H1 (cell line): ENCODE results near the gene MYPOP. TPM values are rescaled to one million over a fixed set of nuclear protein-coding genes. Genes with fewer than 3 reads are reported as not detected.

Experiments
- CTCF ChIA-PET: fragments of 300-600 bp; sonication (Branson Sonifier 250); formaldehyde crosslinking; loops from one replicate; lab custom pipeline; 2021; ENCODE audit not compliant: partially characterized antibody; lab: Charles Lee
- POLR2A ChIA-PET: fragments of 300-600 bp; sonication (Branson Sonifier 250); formaldehyde crosslinking; loops from one replicate; lab custom pipeline; 2021; ENCODE audit warnings: inconsistent platforms; ENCODE audit not compliant: partially characterized antibody; lab: Charles Lee
- DNase-seq, 2 experiments: peaks; one replicate each; pipeline versions ENCODE4 v3.0.0 to v3.0.0-alpha.2; 2010 to 2022; ENCODE audit warnings: low spot score in 2 of 2, low read depth in 1 of 2, mixed read lengths in 1 of 2
- FAIRE-seq: peaks from 2 replicates; lab custom pipeline; 2011; peaks lifted over from hg19 to GRCh38; lab: Jason Lieb, UNC
- H2AFZ ChIP-seq: 2 replicates; pipeline ENCODE4 v1.8.1; 2012; ENCODE audit warnings: low read length, inconsistent platforms
- H2AK5ac ChIP-seq: 2 replicates; pipeline ENCODE4 v1.6.1; 2013; ENCODE audit warnings: low read depth, low read length
- H2BK120ac ChIP-seq: replicated peaks from 2 replicates; pipeline ENCODE3; 2013; ENCODE audit warnings: low read depth, low read length, inconsistent platforms
- H2BK12ac ChIP-seq: 2 replicates; pipeline ENCODE4 v1.6.1; 2013; ENCODE audit warnings: low read depth, low read length
- H2BK15ac ChIP-seq: 2 replicates; pipeline ENCODE4 v1.6.1; 2013; ENCODE audit warnings: low read length
- H2BK20ac ChIP-seq: 2 replicates; pipeline ENCODE4 v1.6.1; 2013; ENCODE audit warnings: low read length
- H2BK5ac ChIP-seq: 2 replicates; pipeline ENCODE4 v1.6.1; 2013; ENCODE audit warnings: low read depth, low read length
- H3K14ac ChIP-seq: 2 replicates; pipeline ENCODE4 v1.6.1; 2013; ENCODE audit warnings: inconsistent platforms; ENCODE audit not compliant: insufficient read length
- H3K18ac ChIP-seq: 2 replicates; pipeline ENCODE4 v1.6.1; 2013; ENCODE audit warnings: low read length; ENCODE audit errors: extremely low read depth
- H3K23ac ChIP-seq: 2 replicates; pipeline ENCODE4 v1.6.1; 2013; ENCODE audit warnings: inconsistent platforms; ENCODE audit not compliant: insufficient read length
- H3K23me2 ChIP-seq: 2 replicates; pipeline ENCODE4 v1.6.1; 2013; ENCODE audit warnings: low read depth, low read length
- H3K27ac ChIP-seq: 2 replicates; pipeline ENCODE4 v1.6.1; 2011; ENCODE audit warnings: low read depth, low read length, inconsistent platforms
- H3K27me3 ChIP-seq, 4 experiments: replicated peaks in 1 of 4; 1 replicate in 1 of 4; 2 replicates in 3 of 4; pipeline versions ENCODE4 v1.6.1 to v1.8.1; 2011 to 2013; ENCODE audit warnings: low read length in 3 of 4, mild to moderate bottlenecking in 3 of 4, inconsistent platforms in 2 of 4, mixed read lengths in 2 of 4, moderate library complexity in 1 of 4; ENCODE audit not compliant: control insufficient read depth in 3 of 4, insufficient read depth in 3 of 4; ENCODE audit errors: extremely low read depth in 1 of 4
- H3K36me3 ChIP-seq, 4 experiments: 2 replicates each; pipeline versions ENCODE4 v1.6.1 to v1.8.1; 2011 to 2013; ENCODE audit warnings: mild to moderate bottlenecking in 4 of 4, low read length in 3 of 4, moderate library complexity in 2 of 4, control low read depth in 1 of 4, inconsistent platforms in 1 of 4; ENCODE audit not compliant: insufficient read depth in 4 of 4, control insufficient read depth in 2 of 4
- H3K4ac ChIP-seq: replicated peaks from 2 replicates; pipeline ENCODE3; 2013; ENCODE audit warnings: low read length, low read depth, mixed read lengths, inconsistent platforms; ENCODE audit not compliant: insufficient read length
- H3K4me1 ChIP-seq, 4 experiments: replicated peaks in 1 of 4; 1 replicate in 1 of 4; 2 replicates in 3 of 4; pipeline versions ENCODE4 v1.6.1 to v1.8.1; 2011 to 2013; ENCODE audit warnings: low read length in 3 of 4, inconsistent platforms in 2 of 4, mixed read lengths in 1 of 4; ENCODE audit not compliant: insufficient read depth in 4 of 4, control insufficient read depth in 3 of 4
- H3K4me2 ChIP-seq, 2 experiments: 2 replicates each; pipeline versions ENCODE4 v1.6.1 to v1.8.1; 2011 to 2013; ENCODE audit warnings: low read depth in 2 of 2, low read length in 2 of 2, control low read depth in 1 of 2, inconsistent platforms in 1 of 2, mild to moderate bottlenecking in 1 of 2; ENCODE audit not compliant: insufficient read depth in 1 of 2
- H3K4me3 ChIP-seq, 4 experiments: fragments of 200-600, 300-600 bp in 1 of 4; sonication (generic), shearing (Covaris generic), sonication (Bioruptor Twin) in 1 of 4; 2 replicates each; pipeline versions ENCODE4 v1.5.1 to v1.8.1; 2011 to 2016; ENCODE audit warnings: low read length in 4 of 4, low read depth in 3 of 4, control low read depth in 2 of 4, inconsistent platforms in 2 of 4, mild to moderate bottlenecking in 2 of 4, mixed read lengths in 1 of 4, moderate library complexity in 1 of 4; ENCODE audit not compliant: insufficient read depth in 2 of 4; ENCODE audit errors: extremely low read depth in 1 of 4
- H3K56ac ChIP-seq: replicated peaks from 2 replicates; pipeline ENCODE3; 2013; ENCODE audit warnings: low read depth, mild to moderate bottlenecking, mixed read lengths, low read length, inconsistent platforms; ENCODE audit not compliant: insufficient read length
- H3K79me1 ChIP-seq: 2 replicates; pipeline ENCODE4 v1.6.1; 2013; ENCODE audit warnings: low read depth, low read length, control low read depth
- H3K79me2 ChIP-seq, 2 experiments: 2 replicates each; pipeline versions ENCODE4 v1.6.1 to v1.8.1; 2012 to 2013; ENCODE audit warnings: low read length in 2 of 2, mild to moderate bottlenecking in 2 of 2, inconsistent platforms in 1 of 2; ENCODE audit not compliant: insufficient read depth in 2 of 2, control insufficient read depth in 1 of 2
- H3K9ac ChIP-seq, 4 experiments: replicated peaks in 1 of 4; 1 replicate in 1 of 4; 2 replicates in 3 of 4; pipeline versions ENCODE4 v1.6.1 to v1.8.1; 2011 to 2013; ENCODE audit warnings: low read depth in 3 of 4, low read length in 3 of 4, control low read depth in 2 of 4, mild to moderate bottlenecking in 2 of 4, moderate library complexity in 2 of 4, inconsistent platforms in 1 of 4; ENCODE audit errors: extremely low read depth in 1 of 4
- H3K9me3 ChIP-seq, 2 experiments: 2 replicates each; pipeline versions ENCODE4 v1.6.1 to v1.8.1; 2012 to 2013; ENCODE audit warnings: mild to moderate bottlenecking in 2 of 2, moderate library complexity in 2 of 2, control low read depth in 1 of 2, inconsistent platforms in 1 of 2, low read depth in 1 of 2, low read length in 1 of 2, mixed read lengths in 1 of 2; ENCODE audit not compliant: insufficient read depth in 2 of 2
- H4K20me1 ChIP-seq, 2 experiments: replicated peaks in 1 of 2; 2 replicates each; pipeline versions ENCODE3 to v1.8.1; 2011 to 2013; ENCODE audit warnings: inconsistent platforms in 2 of 2, low read length in 2 of 2, mild to moderate bottlenecking in 1 of 2; ENCODE audit not compliant: insufficient read depth in 2 of 2, control insufficient read depth in 1 of 2
- H4K5ac ChIP-seq: 2 replicates; pipeline ENCODE4 v1.6.1; 2013; ENCODE audit warnings: low read length, low read depth, mixed read lengths, inconsistent platforms; ENCODE audit not compliant: insufficient read length
- H4K8ac ChIP-seq: 2 replicates; pipeline ENCODE4 v1.8.0; 2013; ENCODE audit warnings: mild to moderate bottlenecking, moderate library complexity, low read length, inconsistent platforms; ENCODE audit not compliant: insufficient read depth; ENCODE audit errors: extremely low read depth
- H4K91ac ChIP-seq: replicated peaks from 2 replicates; pipeline ENCODE3; 2013; ENCODE audit warnings: low read length, mixed read lengths, inconsistent platforms; ENCODE audit not compliant: insufficient read length
- EZH2 ChIP-seq: fragments of 200-600 bp; sonication (generic); IDR thresholded peaks from 2 replicates; pipeline ENCODE4 v1.7.1; 2012; ENCODE audit warnings: low read depth, mild to moderate bottlenecking, moderate library complexity, low read length, inconsistent platforms; ENCODE audit not compliant: severe bottlenecking
- POU5F1 ChIP-seq: IDR thresholded peaks from 2 replicates; pipeline ENCODE4 v1.6.1; 2011; ENCODE audit warnings: low read depth, mild to moderate bottlenecking, low read length, moderate library complexity
- RXRA ChIP-seq: IDR thresholded peaks from 2 replicates; pipeline ENCODE4 v1.6.1; 2011; ENCODE audit warnings: low read depth, mild to moderate bottlenecking, low read length, moderate library complexity; ENCODE audit not compliant: insufficient read depth
- SRF ChIP-seq: IDR thresholded peaks from 2 replicates; pipeline ENCODE4 v1.6.1; 2011; ENCODE audit warnings: mild to moderate bottlenecking, low read depth, low read length, moderate library complexity
- WGBS, 2 experiments: shearing (Covaris generic) in 1 of 2; methylation state at CpG; one replicate each; pipeline versions ENCODE4 v1.1.6 to v1.1.7; 2013 to 2015; ENCODE audit warnings: low lambda C conversion rate in 2 of 2, mixed read lengths in 2 of 2, inconsistent platforms in 1 of 2, low coverage in 1 of 2, missing lambda C conversion rate in 1 of 2; ENCODE audit not compliant: insufficient replicate concordance in 2 of 2, insufficient coverage in 1 of 2, insufficient read length in 1 of 2; ENCODE audit errors: extremely low coverage in 1 of 2, missing lambda C conversion rate in 1 of 2; 5-methylcytosine and 5-hydroxymethylcytosine counted together
- polyA plus RNA-seq, 7 experiments: library from polyadenylated mRNA; depleted of rRNA in 3 of 7; stranded (reverse) in 5 of 7; unstranded in 2 of 7; fragments of >200 nt in 5 of 7; fragments of 200-250 nt in 2 of 7; gene quantifications; 1 replicate in 5 of 7; 2 replicates in 1 of 7; 4 replicates in 1 of 7; pipeline versions ENCODE4 v1.2.1 to v1.2.3, GENCODE V29; 2011 to 2013; ENCODE audit warnings: missing spikeins in 2 of 7, mixed read lengths in 2 of 7
- total RNA-seq: library from RNA; stranded (reverse); fragmentation: NEBNext Ultra II Directional; extraction: Animal tissue kit (Norgen Biotek cat#: 25700); gene quantifications from 2 replicates; pipeline ENCODE4 v1.2.1, GENCODE V29; 2021

MYPOP gene
- total and polyA plus RNA-seq, 2 of the 8 experiments (the other 6 are each of a cell fraction or from before 2014, with no cell fraction given) = 3.2 to 11.1 TPM

GRCh38 chr19:45905011-45905410 is 2.6 kb upstream of the MYPOP start:
- peaks cover 0 to 2% (median under 1%) of the 10 kb centered on the region in 4 experiments; a peak in 3 of 7 replicates for H3K4me1 ChIP-seq
- H3K56ac ChIP-seq = no peak overlapping the region
- no peaks in the 10 kb centered on the region for H3K79me2 ChIP-seq
- H2BK15ac ChIP-seq = no peak overlapping the region
- peaks cover 0 to 4% (median 0%) of the 10 kb centered on the region in 4 experiments; a peak in 1 of 8 replicates for H3K36me3 ChIP-seq
- peaks cover 22% of the 10 kb centered on the region; the same call in 1 of the 2 replicates for H3K23me2 ChIP-seq
- H2BK12ac ChIP-seq = 0 out of 2 replicates have a peak overlapping the region, but pooled peaks have one; percentile 50
- H3K9ac ChIP-seq = no peak overlapping the region
- H4K5ac ChIP-seq = no peak overlapping the region
- H3K14ac ChIP-seq = no peak overlapping the region
- H2AFZ ChIP-seq = no peak overlapping the region
- WGBS, 2 experiments = 82% methylated on average over 9 of the region's 10 CpGs; no CpG with 5 or more reads in 1 of the 2 experiments
- H4K20me1 ChIP-seq = peaks cover 2 to 10% of the 10 kb centered on the region in 2 experiments
- no peak for DNase-seq
- peaks cover 3% of the 10 kb centered on the region; the same call in 1 of the 2 replicates for H3K79me1 ChIP-seq
- no peak overlapping the region for H4K8ac ChIP-seq
- H3K4me3 ChIP-seq = no peak overlapping the region
- 0 out of 2 replicates have a peak overlapping the region, but pooled peaks have one; percentile 24 for H2AK5ac ChIP-seq
- FAIRE-seq = no peak
- H3K9me3 ChIP-seq = no peaks in the 10 kb centered on the region
- H3K27ac ChIP-seq = no peak overlapping the region
- no peak overlapping the region for H3K4me2 ChIP-seq
- H3K18ac ChIP-seq = no peak overlapping the region
- H2BK20ac ChIP-seq = no peak overlapping the region
- POLR2A ChIA-PET = no interaction called here
- no peak overlapping the region for H3K4ac ChIP-seq
- peaks cover 0 to 16% (median 11%) of the 10 kb centered on the region in 4 experiments; a peak in 6 of 7 replicates for H3K27me3 ChIP-seq
- CTCF ChIA-PET = interaction anchor here (0.6 to 3.3 kb wide), 2 partner anchors 18 to 172 kb away, joined by 3 to 12 read pairs; no protein-coding TSS in a partner anchor
- H3K23ac ChIP-seq = no peak overlapping the region
- TF ChIP-seq RXRA (no peak), SRF (0 out of 2 replicates have a peak, but pooled peaks have one; percentile 30), EZH2 (no peak), POU5F1 (no peak)
- H4K91ac ChIP-seq = no peak overlapping the region
- H2BK120ac ChIP-seq = no peak overlapping the region
- no peak overlapping the region for H2BK5ac ChIP-seq
